NCI-H2196 (cell line): ENCODE data around the gene RPS6KL1.

Experiments
- DNase-seq: peaks from one replicate; lab custom pipeline; 2025; ENCODE audit not compliant: unreplicated experiment; lab: John Stamatoyannopoulos, UW

RPS6KL1 gene

GRCh38 chr14:74859757-74860552 is 63.1 kb downstream of the RPS6KL1 start:
- no peak for DNase-seq

GRCh38 chr14:74858022-74858421 is 65.0 kb downstream of the RPS6KL1 start:
- DNase-seq, result no peak

- no peak for DNase-seq
Observed at GRCh38 chr14:74856366-74856765, 66.7 kb downstream of the RPS6KL1 start.

- DNase-seq, result peak; percentile 46
Observed at GRCh38 chr14:74855945-74856344, 67.1 kb downstream of the RPS6KL1 start.

- no peak for DNase-seq
Observed at GRCh38 chr14:74855021-74855420, 68.0 kb downstream of the RPS6KL1 start.
